Chondrocyte (in vitro differentiated cells): ENCODE data around the gene RPL27A. TPM values are rescaled to one million over a fixed set of nuclear protein-coding genes. Genes with fewer than 3 reads are reported as not detected.

ENCODE experiments used
- DNase-seq: peaks from one replicate; pipeline ENCODE4 v3.0.0; 2021; ENCODE audit warnings: mixed read lengths, low spot score
- H3K27ac Mint-ChIP-seq: one replicate; pipeline ENCODE4 v1.8.0; 2021; ENCODE audit warnings: mild to moderate bottlenecking, moderate library complexity, mixed read lengths; ENCODE audit not compliant: unreplicated experiment
- H3K27me3 Mint-ChIP-seq: 2 replicates; pipeline ENCODE4 v1.8.0; 2021; ENCODE audit warnings: low read depth, mixed read lengths
- H3K36me3 Mint-ChIP-seq: 2 replicates; pipeline ENCODE4 v1.8.0; 2021; ENCODE audit warnings: low read depth, mixed read lengths
- H3K4me1 Mint-ChIP-seq: 2 replicates; pipeline ENCODE4 v1.8.0; 2021; ENCODE audit warnings: low read depth, mild to moderate bottlenecking, mixed read lengths
- H3K4me3 Mint-ChIP-seq: one replicate; pipeline ENCODE4 v1.8.0; 2021; ENCODE audit warnings: mild to moderate bottlenecking, moderate library complexity, mixed read lengths; ENCODE audit not compliant: unreplicated experiment
- H3K9me3 Mint-ChIP-seq: 2 replicates; pipeline ENCODE4 v1.8.0; 2021; ENCODE audit warnings: low read depth, mixed read lengths
- long read RNA-seq: library from polyadenylated mRNA; stranded (forward); transcript quantifications from one replicate; pipeline ENCODE4 v2.0.0, GENCODE V29; 2021
- total RNA-seq: library from RNA; stranded (reverse); gene quantifications from 3 replicates; pipeline ENCODE4 v1.2.1, GENCODE V29; 2021
- TF ChIP-seq, protein P1 (sequence below): fragments of 200-600 bp; sonication (generic); IDR thresholded peaks from 2 replicates; pipeline ENCODE4 v1.5.0; 2021; ENCODE audit warnings: antibody characterized with exemption, mild to moderate bottlenecking, moderate library complexity

The RPL27A gene
- 546 to 709 TPM (median 571 TPM) in 3 replicates for total RNA-seq
- long read RNA-seq, full-length matches to known transcripts, result 229 of 246 reads
- long read RNA-seq, partial matches to known transcripts, result 5 of 246 reads
- long read RNA-seq, other reads (novel, unspliced or antisense), result 12 of 246 reads

DNA sequence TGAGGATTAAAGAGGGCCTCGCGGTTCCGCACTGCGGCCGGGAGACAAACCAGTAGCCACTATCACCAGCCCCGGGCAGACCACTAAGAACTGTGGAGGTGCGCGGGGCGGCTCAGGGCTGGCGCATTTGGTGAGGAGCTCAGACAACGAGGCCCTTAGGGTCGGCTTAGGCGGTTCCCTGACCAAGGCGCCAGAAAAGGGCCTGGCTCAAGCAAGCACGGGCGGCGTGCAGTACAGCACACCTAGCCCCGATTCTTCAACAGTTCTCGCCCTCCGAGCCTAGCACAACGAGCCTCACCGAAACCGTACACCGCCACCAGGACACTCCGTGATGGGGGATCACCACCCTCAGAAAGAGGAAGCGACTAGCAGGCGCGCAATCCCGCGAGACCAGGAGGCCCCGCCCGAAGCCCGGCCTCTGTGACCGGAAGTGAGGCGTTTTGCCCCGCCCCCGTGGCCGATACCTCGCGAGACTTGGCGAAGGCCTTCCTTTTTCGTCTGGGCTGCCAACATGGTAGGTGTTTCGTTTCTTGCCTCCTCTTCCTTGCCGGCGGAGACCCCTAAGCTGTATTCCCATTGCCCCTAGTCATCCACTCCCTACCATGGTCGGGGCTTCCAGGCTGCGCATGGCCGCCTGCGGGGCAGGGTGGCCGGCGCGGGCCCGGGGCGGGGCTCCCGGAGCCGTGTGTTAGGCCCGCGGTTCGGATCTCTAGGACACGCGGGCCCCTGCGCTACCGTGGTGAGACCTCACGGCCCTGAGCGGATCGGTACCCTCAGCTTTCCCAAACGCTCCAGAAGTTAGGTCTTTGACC, at the start of gene RPL27A, which contains the start of gene TRIM66:
TSS of gene RPL27A (plus strand) at position 490 of the 812 bp plus-strand sequence. CDS start at position 512, 22 bp downstream.
TSS of gene TRIM66 (minus strand) at position 363 of the 812 bp plus-strand sequence. CDS start 10,391 bp downstream, outside the sequence.
- no peaks in the 10 kb centered on the region for H3K27me3 Mint-ChIP-seq
- peak within 1 kb of the TSS; percentile 98 for H3K27ac Mint-ChIP-seq
- H3K4me1 Mint-ChIP-seq, result peaks cover 54% of the 10 kb centered on the region
- H3K4me3 Mint-ChIP-seq, result peak within 1 kb of the TSS; percentile 95
- TF ChIP-seq, protein P1, sequence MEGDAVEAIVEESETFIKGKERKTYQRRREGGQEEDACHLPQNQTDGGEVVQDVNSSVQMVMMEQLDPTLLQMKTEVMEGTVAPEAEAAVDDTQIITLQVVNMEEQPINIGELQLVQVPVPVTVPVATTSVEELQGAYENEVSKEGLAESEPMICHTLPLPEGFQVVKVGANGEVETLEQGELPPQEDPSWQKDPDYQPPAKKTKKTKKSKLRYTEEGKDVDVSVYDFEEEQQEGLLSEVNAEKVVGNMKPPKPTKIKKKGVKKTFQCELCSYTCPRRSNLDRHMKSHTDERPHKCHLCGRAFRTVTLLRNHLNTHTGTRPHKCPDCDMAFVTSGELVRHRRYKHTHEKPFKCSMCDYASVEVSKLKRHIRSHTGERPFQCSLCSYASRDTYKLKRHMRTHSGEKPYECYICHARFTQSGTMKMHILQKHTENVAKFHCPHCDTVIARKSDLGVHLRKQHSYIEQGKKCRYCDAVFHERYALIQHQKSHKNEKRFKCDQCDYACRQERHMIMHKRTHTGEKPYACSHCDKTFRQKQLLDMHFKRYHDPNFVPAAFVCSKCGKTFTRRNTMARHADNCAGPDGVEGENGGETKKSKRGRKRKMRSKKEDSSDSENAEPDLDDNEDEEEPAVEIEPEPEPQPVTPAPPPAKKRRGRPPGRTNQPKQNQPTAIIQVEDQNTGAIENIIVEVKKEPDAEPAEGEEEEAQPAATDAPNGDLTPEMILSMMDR, result peak; percentile 45
- H3K36me3 Mint-ChIP-seq, result peaks cover 36% of the 10 kb centered on the region
- no peaks in the 10 kb centered on the region for H3K9me3 Mint-ChIP-seq
- DNase-seq, result peak; percentile 100

DNA sequence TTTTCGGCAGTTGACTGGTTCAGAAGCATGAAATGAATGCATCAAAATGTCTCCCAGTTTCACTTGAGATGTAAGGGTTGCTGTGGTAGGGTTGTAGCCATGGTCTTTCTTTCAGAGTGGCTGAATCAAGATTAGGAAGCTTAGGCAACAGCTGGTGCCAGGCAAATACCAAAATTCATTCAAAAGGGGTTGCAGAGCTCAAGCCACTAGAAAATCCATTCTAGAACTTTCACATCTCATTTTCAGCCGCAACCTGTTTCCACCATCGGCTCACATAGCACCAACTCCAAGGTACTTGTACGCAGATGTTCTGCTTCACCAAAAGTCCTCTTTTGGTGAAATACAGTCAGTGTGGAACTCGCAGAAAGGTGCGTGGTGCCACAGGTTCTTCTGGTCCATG, 48.1 kb upstream of the RPL27A start:
- H3K36me3 Mint-ChIP-seq, result peaks cover 21% of the 10 kb centered on the region

DNA sequence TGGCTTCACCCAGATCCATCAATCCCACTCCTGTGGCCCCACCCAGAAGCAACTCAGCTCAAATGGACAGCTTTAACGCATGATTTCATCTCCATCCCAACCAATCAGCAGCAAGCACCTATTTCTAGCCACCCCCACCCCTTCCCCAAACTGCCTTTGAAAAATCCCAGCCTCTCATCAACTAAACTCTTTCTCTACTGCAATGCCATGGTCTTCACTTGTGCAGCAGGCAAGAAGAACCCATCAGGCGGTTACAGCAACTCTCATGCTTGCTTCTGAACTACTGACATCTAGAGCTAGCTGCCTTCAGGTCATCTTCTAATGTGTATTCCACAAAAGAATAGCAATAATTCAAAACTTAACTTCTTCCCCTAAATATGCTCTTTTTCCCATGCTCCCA, 46.5 kb upstream of the RPL27A start:
- DNase-seq, result no peak
- Mint-ChIP-seq H3K27me3 (no peaks in the 10 kb centered on the region), H3K9me3 (peaks cover 9% of the 10 kb centered on the region), H3K4me1 (peaks cover 7% of the 10 kb centered on the region), H3K4me3 (no peak overlapping the region), H3K27ac (no peak overlapping the region), H3K36me3 (peaks cover 21% of the 10 kb centered on the region)
- TF ChIP-seq, protein P1, result no peak

More for the DNA sequence above, 48.1 kb upstream of the RPL27A start:
- no peaks in the 10 kb centered on the region for H3K27me3 Mint-ChIP-seq
- peaks cover 9% of the 10 kb centered on the region for H3K9me3 Mint-ChIP-seq
- no peak overlapping the region for H3K4me3 Mint-ChIP-seq
- H3K4me1 Mint-ChIP-seq, result peaks cover 11% of the 10 kb centered on the region
- DNase-seq, result no peak
- no peak overlapping the region for H3K27ac Mint-ChIP-seq
- TF ChIP-seq, protein P1, result no peak

DNA sequence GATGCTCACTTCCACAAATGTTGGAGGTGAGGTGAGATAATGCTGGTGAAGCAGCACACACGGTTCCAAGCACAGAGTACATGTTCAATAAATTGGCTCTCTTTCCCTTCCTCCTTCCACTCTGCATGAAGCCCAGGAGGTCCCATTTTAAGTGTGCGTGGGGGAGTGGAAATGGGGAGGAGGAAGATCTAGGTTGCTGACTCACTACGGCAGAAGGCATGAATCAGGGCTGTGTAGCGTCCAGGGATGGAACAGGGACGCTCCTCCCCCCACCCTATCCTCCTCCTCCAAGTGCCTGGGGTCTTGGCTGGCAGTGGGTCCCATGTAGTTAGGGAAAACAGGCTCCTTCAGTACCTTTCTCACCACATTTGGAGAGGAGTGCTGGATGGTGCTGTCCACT, 44.3 kb upstream of the RPL27A start:
- Mint-ChIP-seq H3K9me3 (peaks cover 9% of the 10 kb centered on the region), H3K36me3 (peaks cover 26% of the 10 kb centered on the region), H3K27ac (no peak overlapping the region), H3K27me3 (no peaks in the 10 kb centered on the region), H3K4me1 (no peaks in the 10 kb centered on the region), H3K4me3 (no peak overlapping the region)
- DNase-seq, result no peak
- TF ChIP-seq, protein P1, result no peak

DNA sequence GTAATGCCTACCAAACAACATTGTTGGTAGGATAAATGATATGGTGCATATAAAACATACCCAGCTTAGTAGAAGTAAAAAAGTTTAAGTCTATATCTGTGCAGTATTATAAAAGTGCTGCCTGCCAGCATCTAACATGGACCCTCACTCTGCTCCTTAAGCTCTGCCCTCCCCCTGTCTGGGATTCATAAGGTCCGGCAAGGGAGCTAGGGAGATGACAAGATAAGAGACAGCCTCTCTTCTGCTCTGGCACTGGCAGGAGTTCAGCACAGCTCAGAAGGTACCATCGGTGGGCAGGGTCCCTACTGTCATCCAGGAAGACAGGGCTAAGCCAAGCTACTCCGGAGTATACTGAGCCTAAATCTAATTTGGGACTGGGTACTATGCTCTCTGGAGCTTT, 42.9 kb upstream of the RPL27A start:
- Mint-ChIP-seq H3K4me3 (no peak overlapping the region), H3K9me3 (peaks cover 9% of the 10 kb centered on the region), H3K27ac (no peak overlapping the region), H3K27me3 (no peaks in the 10 kb centered on the region), H3K36me3 (peaks cover 26% of the 10 kb centered on the region), H3K4me1 (no peaks in the 10 kb centered on the region)
- TF ChIP-seq, protein P1, result no peak
- no peak for DNase-seq
